Liver (tissue), 9 donors: Measurements from ENCODE around the gene CDRT4. TPM values are rescaled to one million over a fixed set of nuclear protein-coding genes. Genes with fewer than 3 reads are reported as not detected.

Experiments
- DNase-seq: peaks from one replicate; pipeline ENCODE4 v3.0.0-alpha.2; 2017; ENCODE audit warnings: low spot score
- H3K27ac ChIP-seq, 2 donors: one replicate each; pipeline ENCODE4 v1.7.0; 2013; ENCODE audit warnings: inconsistent platforms in 2 of 2, low read length in 2 of 2, control low read depth in 1 of 2, low read depth in 1 of 2, mild to moderate bottlenecking in 1 of 2
- H3K27me3 ChIP-seq, 4 donors: one replicate each; pipeline versions ENCODE4 v1.6.1 to v1.7.0; 2013; ENCODE audit warnings: low read length in 3 of 4, inconsistent platforms in 1 of 4, mild to moderate bottlenecking in 1 of 4, moderate library complexity in 1 of 4; ENCODE audit not compliant: control insufficient read depth in 4 of 4, insufficient read depth in 4 of 4
- H3K36me3 ChIP-seq, 4 donors: one replicate each; pipeline versions ENCODE4 v1.6.1 to v1.7.0; 2013; ENCODE audit warnings: low read length in 3 of 4, mild to moderate bottlenecking in 3 of 4, low read depth in 1 of 4, moderate library complexity in 1 of 4; ENCODE audit not compliant: control insufficient read depth in 4 of 4, insufficient read depth in 3 of 4
- H3K4me1 ChIP-seq, 4 donors: one replicate each; pipeline versions ENCODE4 v1.6.1 to v1.7.0; 2013; ENCODE audit warnings: low read length in 3 of 4, mild to moderate bottlenecking in 3 of 4, moderate library complexity in 1 of 4; ENCODE audit not compliant: control insufficient read depth in 4 of 4, insufficient read depth in 4 of 4
- H3K4me3 ChIP-seq, 3 donors: one replicate each; pipeline versions ENCODE4 v1.6.1 to v1.7.0; 2013; ENCODE audit warnings: low read length in 3 of 3, control low read depth in 1 of 3, low read depth in 1 of 3, mild to moderate bottlenecking in 1 of 3
- H3K9ac ChIP-seq, 2 donors: one replicate each; pipeline ENCODE4 v1.7.0; 2013; ENCODE audit warnings: low read length in 2 of 2, mild to moderate bottlenecking in 2 of 2, moderate library complexity in 2 of 2, control low read depth in 1 of 2, low read depth in 1 of 2
- H3K9me3 ChIP-seq, 4 donors: one replicate each; pipeline versions ENCODE4 v1.6.1 to v1.7.0; 2013; ENCODE audit warnings: low read length in 3 of 4; ENCODE audit not compliant: control insufficient read depth in 4 of 4
- ATF3 ChIP-seq: IDR thresholded peaks from 2 replicates; pipeline ENCODE4 v1.6.1; 2016; ENCODE audit warnings: antibody characterized with exemption
- CTCF ChIP-seq: fragments of 150-350 bp; IDR thresholded peaks from 2 replicates; pipeline ENCODE4 v1.5.1; 2017; ENCODE audit warnings: improper control_type of control experiment, low read depth, low read length; ENCODE audit not compliant: missing input control
- EGR1 ChIP-seq, 2 donors: IDR thresholded peaks; 2 replicates each; pipeline ENCODE4 v1.6.1; 2016 to 2018; ENCODE audit warnings: antibody characterized with exemption in 2 of 2, low read depth in 2 of 2
- FOXA1 ChIP-seq: IDR thresholded peaks from 2 replicates; pipeline ENCODE4 v1.6.1; 2016; ENCODE audit warnings: antibody characterized with exemption
- FOXA2 ChIP-seq: IDR thresholded peaks from 2 replicates; pipeline ENCODE4 v1.6.1; 2016; ENCODE audit warnings: antibody characterized with exemption
- GABPA ChIP-seq, 2 donors: IDR thresholded peaks in 1 of 2; conservative IDR thresholded peaks in 1 of 2; 2 replicates each; pipeline ENCODE4 v1.6.1; 2016; ENCODE audit warnings: antibody characterized with exemption in 2 of 2, mild to moderate bottlenecking in 1 of 2, moderate library complexity in 1 of 2
- HNF4A ChIP-seq, 2 donors: conservative IDR thresholded peaks; 2 replicates each; pipeline ENCODE4 v1.6.1; 2016; ENCODE audit warnings: antibody characterized with exemption in 2 of 2, mild to moderate bottlenecking in 2 of 2
- HNF4G ChIP-seq: IDR thresholded peaks from 2 replicates; pipeline ENCODE4 v1.6.1; 2016; ENCODE audit warnings: antibody characterized with exemption
- JUND ChIP-seq, 2 donors: IDR thresholded peaks; 2 replicates each; pipeline ENCODE4 v1.6.1; 2016; ENCODE audit warnings: antibody characterized with exemption in 2 of 2
- MAX ChIP-seq: IDR thresholded peaks from 2 replicates; pipeline ENCODE4 v1.6.1; 2016; ENCODE audit warnings: antibody characterized with exemption
- NR2F2 ChIP-seq: IDR thresholded peaks from 2 replicates; pipeline ENCODE4 v1.6.1; 2016; ENCODE audit warnings: antibody characterized with exemption
- RAD21 ChIP-seq, 2 donors: IDR thresholded peaks; 2 replicates each; pipeline ENCODE4 v1.6.1; 2016; ENCODE audit warnings: antibody characterized with exemption in 2 of 2, mild to moderate bottlenecking in 2 of 2
- REST ChIP-seq: IDR thresholded peaks from 2 replicates; pipeline ENCODE4 v1.6.1; 2016; ENCODE audit warnings: antibody characterized with exemption, mild to moderate bottlenecking
- RXRA ChIP-seq, 2 donors: IDR thresholded peaks; 2 replicates each; pipeline ENCODE4 v1.6.1; 2017 to 2018; ENCODE audit warnings: antibody characterized with exemption in 2 of 2, mild to moderate bottlenecking in 1 of 2
- SP1 ChIP-seq: IDR thresholded peaks from 2 replicates; pipeline ENCODE4 v1.6.1; 2018; ENCODE audit warnings: antibody characterized with exemption, mild to moderate bottlenecking
- TAF1 ChIP-seq: conservative IDR thresholded peaks from 2 replicates; pipeline ENCODE4 v1.6.1; 2016; ENCODE audit warnings: antibody characterized with exemption, mild to moderate bottlenecking
- YY1 ChIP-seq: IDR thresholded peaks from 2 replicates; pipeline ENCODE4 v1.6.1; 2016; ENCODE audit warnings: antibody characterized with exemption, mild to moderate bottlenecking
- ZBTB33 ChIP-seq: IDR thresholded peaks from 2 replicates; pipeline ENCODE4 v1.6.1; 2016; ENCODE audit warnings: antibody characterized with exemption
- WGBS: extraction: QIAGEN DNeasy Blood & Tissue Kit; methylation state at CpG from one replicate; pipeline ENCODE4 v1.1.7; 2013; 5-methylcytosine and 5-hydroxymethylcytosine counted together
- polyA plus RNA-seq, 2 donors: library from polyadenylated mRNA; stranded (reverse) in 1 of 2; unstranded in 1 of 2; fragments of 200-250 nt in 1 of 2; fragments of >200 nt in 1 of 2; fragmentation: Nextera tagmentation in 1 of 2; extraction: Ambion mirVana in 1 of 2; gene quantifications; one replicate each; pipeline versions ENCODE4 v1.2.1 to v1.2.3, GENCODE V29; 2013 to 2015
- total RNA-seq, 2 donors: library from RNA; depleted of rRNA; stranded (reverse); fragments of >200 nt; gene quantifications; one replicate each; pipeline ENCODE4 v1.2.3, GENCODE V29; 2014
- donor health status: healthy.
- donor health status: healthy.
- donor health status: healthy.
- donor health status: healthy.
- donor health status: healthy.

Gene CDRT4
- total RNA-seq (1 to 10 TPM; 1.8 to 3.3 TPM), polyA plus RNA-seq (under 1 TPM in 1 of 2 donors, not detected in 1; 0.43 TPM)

- 91% methylated on average over 3 of the region's 3 CpGs for WGBS
- Histone ChIP-seq H3K4me3 (no peak within 1 kb of the TSS), H3K4me1 (peaks cover 0 to 3% (median 1%) of the 10 kb centered on the region in 4 donors), H3K9ac (no peak within 1 kb of the TSS), H3K9me3 (no peaks in the 10 kb centered on the region), H3K27ac (no peak within 1 kb of the TSS), H3K36me3 (no peaks in the 10 kb centered on the region), H3K27me3 (no peaks in the 10 kb centered on the region)
- no peak for DNase-seq
- TF ChIP-seq CTCF (no peak), FOXA2 (no peak), JUND (IDR thresholded peaks at IDR 0.05) (no peak), SP1 (no peak), REST (no peak), NR2F2 (no peak), ZBTB33 (no peak), HNF4A (conservative IDR thresholded peaks at IDR 0.05) (no peak), MAX (no peak), EGR1 (IDR thresholded peaks at IDR 0.05; ENCODE audit: low read depth in 2 of 2) (no peak), TAF1 (no peak), RXRA (IDR thresholded peaks at IDR 0.05) (no peak), HNF4G (no peak), YY1 (no peak), GABPA (IDR thresholded peaks at IDR 0.05 in 1 of 2, conservative IDR thresholded peaks at IDR 0.05 in 1 of 2) (no peak), FOXA1 (no peak), RAD21 (IDR thresholded peaks at IDR 0.05) (no peak), ATF3 (no peak)
Observed at GRCh38 chr17:15467592-15467991, at the start of gene CDRT4. Gene CDRT4, minus strand, starts transcription at chr17:15467621. Its CDS starts 27,383 bp downstream, at chr17:15440238.
